Tibial nerve (tissue), 4 donors: ENCODE results near the gene CARD16. TPM values are rescaled to one million over a fixed set of nuclear protein-coding genes. Genes with fewer than 3 reads are reported as not detected.

Source experiments
- DNase-seq, 2 donors: peaks; one replicate each; pipeline ENCODE4 v3.0.0-alpha.2; 2019; ENCODE audit warnings: low spot score in 2 of 2
- H3K27ac ChIP-seq, 4 donors: fragments of 200-600 bp; sonication (generic) in 3 of 4; one replicate each; pipeline ENCODE4 v1.5.1; 2017 to 2019; ENCODE audit warnings: mild to moderate bottlenecking in 1 of 4
- H3K27me3 ChIP-seq, 2 donors: fragments of 200-600 bp; sonication (generic) in 1 of 2; one replicate each; pipeline versions ENCODE4 v1.5.1 to v1.6.0; 2017 to 2019
- H3K36me3 ChIP-seq, 3 donors: fragments of 200-600 bp; sonication (generic); one replicate each; pipeline ENCODE4 v1.5.1; 2018 to 2019
- H3K4me1 ChIP-seq, 4 donors: fragments of 200-600 bp; sonication (generic) in 3 of 4; one replicate each; pipeline ENCODE4 v1.5.1; 2017 to 2019
- H3K4me3 ChIP-seq, 4 donors: fragments of 200-600 bp; sonication (generic) in 3 of 4; one replicate each; pipeline ENCODE4 v1.5.1; 2017 to 2019; ENCODE audit warnings: mild to moderate bottlenecking in 1 of 4, moderate library complexity in 1 of 4
- H3K9me3 ChIP-seq, 4 donors: fragments of 200-600 bp; sonication (generic) in 3 of 4; one replicate each; pipeline ENCODE4 v1.5.1; 2017 to 2019
- CTCF ChIP-seq, 5 experiments: fragments of 200-600 bp in 3 of 5; fragments of 450-650 bp in 2 of 5; sonication (generic) in 3 of 5; IDR thresholded peaks; one replicate each; pipeline ENCODE4 v1.5.1; 2016 to 2019; ENCODE audit warnings: antibody characterized with exemption in 5 of 5, mild to moderate bottlenecking in 3 of 5, moderate library complexity in 2 of 5
- EP300 ChIP-seq, 2 donors: sonication (generic); formaldehyde crosslinking; IDR thresholded peaks; one replicate each; pipeline ENCODE4 v1.6.1; 2017; ENCODE audit warnings: antibody characterized with exemption in 2 of 2, mild to moderate bottlenecking in 1 of 2
- POLR2A ChIP-seq, 2 donors: fragments of 450-650 bp; IDR thresholded peaks; one replicate each; pipeline ENCODE4 v1.6.1; 2017; ENCODE audit warnings: antibody characterized with exemption in 2 of 2, mild to moderate bottlenecking in 2 of 2, moderate library complexity in 2 of 2
- WGBS, 2 donors: methylation state at CpG; one replicate each; pipeline ENCODE4 v1.1.5; 2018; 5-methylcytosine and 5-hydroxymethylcytosine counted together
- total RNA-seq, 4 donors: library from RNA; depleted of rRNA; stranded (reverse); fragments of >200 nt; gene quantifications; one replicate each; pipeline ENCODE4 v1.1.0, GENCODE V29; 2016

Gene CARD16
- total RNA-seq, 4 donors from 2014 or later: 1.5 to 21.6 (median 17.1) TPM

GRCh38 chr11:105057432-105057831, 12.3 kb upstream of the CARD16 start:
- no peak overlapping the region for H3K27ac ChIP-seq
- WGBS, 2 donors: 31 to 36% methylated on average over 4 of the region's 4 CpGs
- H3K9me3 ChIP-seq: no peaks in the 10 kb centered on the region
- no peak overlapping the region for H3K4me3 ChIP-seq
- H3K36me3 ChIP-seq: no peaks in the 10 kb centered on the region
- no peak for DNase-seq
- no peaks in the 10 kb centered on the region for H3K27me3 ChIP-seq
- H3K4me1 ChIP-seq: no peaks in the 10 kb centered on the region
- TF ChIP-seq EP300 (IDR thresholded peaks at IDR 0.05) (no peak), POLR2A (IDR thresholded peaks at IDR 0.05) (no peak), CTCF (IDR thresholded peaks at IDR 0.05) (no peak)

GRCh38 chr11:105056446-105056845, 11.3 kb upstream of the CARD16 start:
- no peak for TF ChIP-seq POLR2A (IDR thresholded peaks at IDR 0.05)
- TF ChIP-seq EP300 (IDR thresholded peaks at IDR 0.05): no peak
- no peak for TF ChIP-seq CTCF (IDR thresholded peaks at IDR 0.05)
- Histone ChIP-seq H3K4me3 (no peak overlapping the region), H3K9me3 (no peaks in the 10 kb centered on the region), H3K4me1 (no peaks in the 10 kb centered on the region), H3K27me3 (no peaks in the 10 kb centered on the region), H3K36me3 (no peaks in the 10 kb centered on the region), H3K27ac (no peak overlapping the region)
- WGBS, 2 donors: 94 to 97% methylated on average over 1 of the region's 1 CpG
- no peak for DNase-seq

DNA sequence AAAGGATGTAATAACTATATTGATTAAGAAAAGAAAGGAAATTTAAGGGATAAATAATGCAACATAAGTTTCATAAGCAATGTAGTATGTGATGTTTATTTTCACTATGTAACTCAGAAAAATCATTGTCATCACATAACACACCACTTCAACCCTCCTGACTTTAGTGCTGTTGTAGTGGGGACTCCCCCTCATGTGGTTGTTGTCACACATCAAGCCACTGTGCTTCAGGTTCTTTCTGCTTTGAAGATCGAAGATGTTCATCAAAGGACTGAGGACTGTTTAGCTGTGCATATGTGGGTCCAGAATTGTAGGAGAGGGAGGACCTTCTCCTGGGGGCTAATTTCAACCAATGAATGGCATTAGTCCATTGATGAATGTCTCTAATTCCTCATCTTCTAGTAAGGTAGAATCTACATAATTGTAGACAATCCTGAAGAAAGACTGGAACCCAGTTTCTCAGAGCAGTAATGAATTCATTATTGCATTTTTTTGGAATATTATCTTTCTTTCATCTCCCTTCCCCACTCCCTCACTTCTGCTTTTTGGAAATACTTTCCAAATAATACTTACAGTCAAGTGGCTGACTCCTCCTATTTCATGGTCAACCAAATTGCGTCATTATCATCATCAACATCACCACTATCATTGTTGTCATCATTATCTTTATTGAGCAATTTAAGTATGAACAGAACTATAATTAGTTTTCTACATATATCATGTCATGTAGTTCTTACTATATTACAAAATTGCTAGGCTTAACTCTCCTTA, 9.8 kb upstream of the CARD16 start:
- TF ChIP-seq CTCF (IDR thresholded peaks at IDR 0.05): no peak
- no peak for TF ChIP-seq POLR2A (IDR thresholded peaks at IDR 0.05)
- no peak for TF ChIP-seq EP300 (IDR thresholded peaks at IDR 0.05)
- 50 to 92% methylated on average over 2 of the region's 2 CpGs for WGBS, 2 donors
- Histone ChIP-seq H3K36me3 (no peaks in the 10 kb centered on the region), H3K27ac (no peak overlapping the region), H3K27me3 (no peaks in the 10 kb centered on the region), H3K4me1 (no peaks in the 10 kb centered on the region), H3K4me3 (no peak overlapping the region), H3K9me3 (no peaks in the 10 kb centered on the region)
- no peak for DNase-seq

DNA sequence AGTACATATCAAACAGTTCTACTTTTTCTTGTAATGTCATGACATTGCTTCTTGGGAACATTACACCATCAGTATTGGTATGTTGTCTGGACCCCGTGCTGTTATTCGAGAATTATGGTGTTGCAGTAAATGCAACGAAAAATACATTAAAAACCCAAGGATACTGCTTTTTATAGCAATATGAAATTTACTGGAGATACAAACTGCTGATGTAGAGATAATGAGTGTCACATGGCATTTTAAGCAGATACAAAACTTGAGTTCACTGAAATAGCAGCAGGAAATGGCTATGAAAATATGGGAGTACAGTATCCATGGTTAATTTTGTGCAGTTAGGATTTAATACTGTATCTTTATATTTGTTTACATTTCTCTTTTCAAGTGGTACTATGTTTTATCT, 7.4 kb upstream of the CARD16 start:
- Histone ChIP-seq H3K9me3 (no peaks in the 10 kb centered on the region), H3K27me3 (no peaks in the 10 kb centered on the region), H3K4me1 (peaks cover 0 to under 1% (median 0%) of the 10 kb centered on the region in 4 donors), H3K27ac (no peak overlapping the region), H3K36me3 (no peaks in the 10 kb centered on the region), H3K4me3 (no peak overlapping the region)
- 79 to 88% methylated on average over 3 of the region's 3 CpGs for WGBS, 2 donors
- TF ChIP-seq POLR2A (IDR thresholded peaks at IDR 0.05): no peak
- TF ChIP-seq CTCF (IDR thresholded peaks at IDR 0.05): no peak
- no peak for TF ChIP-seq EP300 (IDR thresholded peaks at IDR 0.05)
- DNase-seq: no peak

DNA sequence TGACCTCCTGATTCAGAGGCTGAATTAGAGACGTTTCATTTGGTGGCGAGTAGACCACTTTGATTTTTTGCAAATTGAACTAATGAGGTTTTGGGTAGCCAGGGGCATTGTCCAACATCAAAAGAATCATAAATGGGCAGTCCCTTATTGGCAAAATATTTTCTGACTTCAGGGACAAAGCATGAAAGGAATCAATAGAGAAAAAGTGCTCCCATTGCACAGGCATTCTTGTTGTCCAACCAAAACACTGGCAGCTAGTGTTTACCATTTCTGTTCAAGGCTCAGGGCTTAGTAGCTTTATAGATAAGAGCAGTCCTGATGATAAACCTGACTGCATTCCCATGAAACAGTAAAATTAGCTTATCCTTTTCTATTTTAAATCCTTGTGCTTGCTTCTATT, 6.4 kb upstream of the CARD16 start:
- TF ChIP-seq POLR2A (IDR thresholded peaks at IDR 0.05) (no peak), EP300 (IDR thresholded peaks at IDR 0.05) (no peak), CTCF (IDR thresholded peaks at IDR 0.05) (no peak)
- peaks cover 0 to 4% (median 0%) of the 10 kb centered on the region in 4 donors for H3K4me1 ChIP-seq
- no peak overlapping the region for H3K4me3 ChIP-seq
- no peaks in the 10 kb centered on the region for H3K9me3 ChIP-seq
- 73% methylated on average over 2 of the region's 2 CpGs for WGBS, 2 donors
- no peak for DNase-seq
- H3K27me3 ChIP-seq: no peaks in the 10 kb centered on the region
- no peak overlapping the region for H3K27ac ChIP-seq
- no peaks in the 10 kb centered on the region for H3K36me3 ChIP-seq
